Body of pancreas (tissue), 4 donors: ENCODE results near the gene NFATC2. TPM values are rescaled to one million over a fixed set of nuclear protein-coding genes. Genes with fewer than 3 reads are reported as not detected.

Experiments used
- ATAC-seq: fragments of 150-250 bp; one replicate; pipeline ENCODE4 v1.9.1; 2016
- DNase-seq, 4 donors: peaks; one replicate each; pipeline ENCODE4 v3.0.0-alpha.2; 2019
- H3K27ac ChIP-seq, 4 donors: fragments of 200-600 bp; sonication (generic); 1 replicate in 3 of 4; 2 replicates in 1 of 4; pipeline versions ENCODE4 v1.5.1 to v1.6.1; 2016 to 2019; ENCODE audit warnings: mild to moderate bottlenecking in 1 of 4, mixed read lengths in 1 of 4, moderate library complexity in 1 of 4
- H3K27me3 ChIP-seq, 2 donors: fragments of 200-600 bp; sonication (generic); one replicate each; pipeline ENCODE4 v1.6.0; 2016; ENCODE audit warnings: mild to moderate bottlenecking in 1 of 2
- H3K36me3 ChIP-seq, 2 donors: fragments of 200-600 bp; sonication (generic); replicated peaks in 1 of 2; 2 replicates each; pipeline ENCODE4 v1.5.1; 2016; ENCODE audit warnings: low read depth in 2 of 2; ENCODE audit not compliant: insufficient read depth in 1 of 2
- H3K4me1 ChIP-seq: fragments of 200-600 bp; sonication (generic); one replicate; pipeline ENCODE4 v1.6.0; 2016
- H3K4me3 ChIP-seq, 2 donors: fragments of 200-600 bp; sonication (generic); 1 replicate in 1 of 2; 2 replicates in 1 of 2; pipeline ENCODE4 v1.5.1; 2016 to 2019
- H3K9me3 ChIP-seq, 3 donors: fragments of 200-600 bp; sonication (generic); 1 replicate in 2 of 3; 2 replicates in 1 of 3; pipeline ENCODE4 v1.5.1; 2016
- CTCF ChIP-seq, 7 experiments: fragments of 450-650 bp in 4 of 7; fragments of 200-600 bp in 3 of 7; sonication (generic) in 3 of 7; IDR thresholded peaks; one replicate each; pipeline ENCODE4 v1.5.1; 2016 to 2019; ENCODE audit warnings: antibody characterized with exemption in 7 of 7
- POLR2A ChIP-seq, 3 donors: fragments of 450-650 bp; IDR thresholded peaks; one replicate each; pipeline ENCODE4 v1.6.1; 2016; ENCODE audit warnings: antibody characterized with exemption in 3 of 3, mild to moderate bottlenecking in 2 of 3
- WGBS, 2 donors: methylation state at CpG; one replicate each; pipeline ENCODE4 v1.1.5; 2017; 5-methylcytosine and 5-hydroxymethylcytosine counted together
- intact Hi-C: fragments of 100-400 bp; cut with DNase I; formaldehyde crosslinking; loops from one replicate; pipeline ENCODE4 v1.15.1; 2023
- total RNA-seq, 2 donors: library from RNA; depleted of rRNA; stranded (reverse); fragments of >200 nt; gene quantifications; one replicate each; pipeline ENCODE4 v1.1.0, GENCODE V29; 2016

NFATC2 gene
- total RNA-seq, 2 donors from 2014 or later, result 4.9 to 7.6 TPM

- WGBS, 2 donors, result 88 to 91% methylated on average over 7 of the region's 7 CpGs
- no peak overlapping the region for H3K27ac ChIP-seq
- H3K4me1 ChIP-seq, result peaks cover 55% of the 10 kb centered on the region
- no peak overlapping the region for H3K4me3 ChIP-seq
- intact Hi-C loops, result no loop called here
- DNase-seq (peak in 1 of 4 donors; percentile 33), ATAC-seq (no peak)
- no peak for TF ChIP-seq POLR2A (IDR thresholded peaks at IDR 0.05)
- TF ChIP-seq CTCF (IDR thresholded peaks at IDR 0.05), result peak in 3 of 7 experiments; percentile 11 to 33 (median 25)
- H3K27me3 ChIP-seq, result no peaks in the 10 kb centered on the region
- H3K36me3 ChIP-seq, result no peaks in the 10 kb centered on the region
- no peaks in the 10 kb centered on the region for H3K9me3 ChIP-seq
Measured at GRCh38 chr20:51385646-51386530, 156.6 kb downstream of the NFATC2 start.

- no peak for TF ChIP-seq CTCF (IDR thresholded peaks at IDR 0.05)
- TF ChIP-seq POLR2A (IDR thresholded peaks at IDR 0.05), result no peak
- no peak overlapping the region for H3K27ac ChIP-seq
- H3K4me1 ChIP-seq, result peaks cover 45% of the 10 kb centered on the region
- no peak for ATAC-seq
- intact Hi-C loops, result no loop called here
- H3K9me3 ChIP-seq, result no peaks in the 10 kb centered on the region
- H3K36me3 ChIP-seq, result no peaks in the 10 kb centered on the region
- H3K27me3 ChIP-seq, result no peaks in the 10 kb centered on the region
- no peak overlapping the region for H3K4me3 ChIP-seq
- 86 to 93% methylated on average over 3 of the region's 3 CpGs for WGBS, 2 donors
- DNase-seq, result no peak
Measured at GRCh38 chr20:51384875-51385274, 157.6 kb downstream of the NFATC2 start.

GRCh38 chr20:51383891-51384510, 158.5 kb downstream of the NFATC2 start:
- H3K36me3 ChIP-seq, result no peaks in the 10 kb centered on the region
- H3K27ac ChIP-seq, result no peak overlapping the region
- intact Hi-C loops, result no loop called here
- H3K4me3 ChIP-seq, result no peak overlapping the region
- DNase-seq, result no peak
- H3K4me1 ChIP-seq, result peaks cover 36% of the 10 kb centered on the region
- WGBS, 2 donors, result 88 to 94% methylated on average over 10 to 11 of the region's 11 CpGs
- no peaks in the 10 kb centered on the region for H3K9me3 ChIP-seq
- no peak for ATAC-seq
- no peaks in the 10 kb centered on the region for H3K27me3 ChIP-seq
- TF ChIP-seq CTCF (IDR thresholded peaks at IDR 0.05), result no peak
- TF ChIP-seq POLR2A (IDR thresholded peaks at IDR 0.05), result no peak

DNA sequence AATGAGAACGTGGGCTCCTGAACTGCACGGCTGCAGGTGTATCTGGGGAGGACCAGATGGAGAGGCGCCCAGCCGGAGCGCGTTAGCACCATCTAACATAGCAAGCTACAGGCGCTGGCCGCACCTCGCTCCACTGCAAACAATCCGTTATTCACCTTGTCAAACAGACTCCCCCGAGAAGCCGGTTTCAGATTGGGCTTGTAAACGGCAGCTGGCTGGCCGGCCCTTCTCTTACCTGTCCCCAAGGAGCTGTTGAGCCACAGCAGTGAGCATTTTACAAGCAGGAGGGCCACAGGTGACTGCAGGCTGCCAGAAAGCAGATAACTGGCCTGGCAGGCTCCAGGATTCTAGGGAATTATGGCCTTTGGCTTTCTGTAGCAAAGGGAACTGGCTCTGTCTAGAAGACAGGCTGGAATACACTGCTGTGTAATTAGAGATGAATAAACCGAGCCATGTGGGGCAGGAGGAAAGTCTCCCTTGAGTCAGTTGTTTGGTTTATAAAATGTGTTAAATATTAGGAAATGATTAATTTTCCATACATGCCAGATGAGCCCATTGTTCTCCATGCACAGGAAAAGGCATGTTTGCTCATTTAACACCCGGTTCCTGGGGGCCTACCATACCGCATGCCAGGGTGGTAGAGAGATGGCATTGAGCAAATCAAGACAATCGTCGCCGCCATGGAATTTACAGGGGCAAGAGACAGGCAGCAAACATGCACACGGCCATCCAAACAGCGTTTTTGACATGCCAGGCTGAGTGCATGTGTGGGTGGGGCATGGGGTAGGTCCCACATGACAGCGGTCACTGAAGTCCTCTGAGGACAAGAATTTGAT, 159.3 kb downstream of the NFATC2 start:
- Histone ChIP-seq H3K9me3 (no peaks in the 10 kb centered on the region), H3K36me3 (no peaks in the 10 kb centered on the region), H3K27me3 (no peaks in the 10 kb centered on the region), H3K4me3 (no peak overlapping the region), H3K27ac (peak overlapping the region in 3 of 4 donors; percentile 34 to 49 (median 34)), H3K4me1 (peaks cover 28% of the 10 kb centered on the region)
- intact Hi-C loops, result no loop called here
- TF ChIP-seq CTCF (IDR thresholded peaks at IDR 0.05), result no peak
- ATAC-seq (peak; percentile 81), DNase-seq (peak; percentile 61 to 77 (median 72))
- WGBS, 2 donors, result 18 to 26% methylated on average over 21 to 23 of the region's 23 CpGs
